H1 (cell line): ENCODE data around the gene LCLAT1. TPM values are rescaled to one million over a fixed set of nuclear protein-coding genes. Genes with fewer than 3 reads are reported as not detected.

Experiments used
- CTCF ChIA-PET: fragments of 300-600 bp; sonication (Branson Sonifier 250); formaldehyde crosslinking; loops from one replicate; lab custom pipeline; 2021; ENCODE audit not compliant: partially characterized antibody; lab: Charles Lee
- POLR2A ChIA-PET: fragments of 300-600 bp; sonication (Branson Sonifier 250); formaldehyde crosslinking; loops from one replicate; lab custom pipeline; 2021; ENCODE audit warnings: inconsistent platforms; ENCODE audit not compliant: partially characterized antibody; lab: Charles Lee
- DNase-seq, 2 experiments: peaks; one replicate each; pipeline versions ENCODE4 v3.0.0 to v3.0.0-alpha.2; 2010 to 2022; ENCODE audit warnings: low spot score in 2 of 2, low read depth in 1 of 2, mixed read lengths in 1 of 2
- FAIRE-seq: peaks from 2 replicates; lab custom pipeline; 2011; peaks lifted over from hg19 to GRCh38; lab: Jason Lieb, UNC
- H2AFZ ChIP-seq: 2 replicates; pipeline ENCODE4 v1.8.1; 2012; ENCODE audit warnings: low read length, inconsistent platforms
- H2AK5ac ChIP-seq: 2 replicates; pipeline ENCODE4 v1.6.1; 2013; ENCODE audit warnings: low read depth, low read length
- H2BK120ac ChIP-seq: replicated peaks from 2 replicates; pipeline ENCODE3; 2013; ENCODE audit warnings: low read depth, low read length, inconsistent platforms
- H2BK12ac ChIP-seq: 2 replicates; pipeline ENCODE4 v1.6.1; 2013; ENCODE audit warnings: low read depth, low read length
- H2BK15ac ChIP-seq: 2 replicates; pipeline ENCODE4 v1.6.1; 2013; ENCODE audit warnings: low read length
- H2BK20ac ChIP-seq: 2 replicates; pipeline ENCODE4 v1.6.1; 2013; ENCODE audit warnings: low read length
- H2BK5ac ChIP-seq: 2 replicates; pipeline ENCODE4 v1.6.1; 2013; ENCODE audit warnings: low read depth, low read length
- H3K14ac ChIP-seq: 2 replicates; pipeline ENCODE4 v1.6.1; 2013; ENCODE audit warnings: inconsistent platforms; ENCODE audit not compliant: insufficient read length
- H3K18ac ChIP-seq: 2 replicates; pipeline ENCODE4 v1.6.1; 2013; ENCODE audit warnings: low read length; ENCODE audit errors: extremely low read depth
- H3K23ac ChIP-seq: 2 replicates; pipeline ENCODE4 v1.6.1; 2013; ENCODE audit warnings: inconsistent platforms; ENCODE audit not compliant: insufficient read length
- H3K23me2 ChIP-seq: 2 replicates; pipeline ENCODE4 v1.6.1; 2013; ENCODE audit warnings: low read depth, low read length
- H3K27ac ChIP-seq: 2 replicates; pipeline ENCODE4 v1.6.1; 2011; ENCODE audit warnings: low read depth, low read length, inconsistent platforms
- H3K27me3 ChIP-seq, 4 experiments: replicated peaks in 1 of 4; 1 replicate in 1 of 4; 2 replicates in 3 of 4; pipeline versions ENCODE4 v1.6.1 to v1.8.1; 2011 to 2013; ENCODE audit warnings: low read length in 3 of 4, mild to moderate bottlenecking in 3 of 4, inconsistent platforms in 2 of 4, mixed read lengths in 2 of 4, moderate library complexity in 1 of 4; ENCODE audit not compliant: control insufficient read depth in 3 of 4, insufficient read depth in 3 of 4; ENCODE audit errors: extremely low read depth in 1 of 4
- H3K36me3 ChIP-seq, 4 experiments: 2 replicates each; pipeline versions ENCODE4 v1.6.1 to v1.8.1; 2011 to 2013; ENCODE audit warnings: mild to moderate bottlenecking in 4 of 4, low read length in 3 of 4, moderate library complexity in 2 of 4, control low read depth in 1 of 4, inconsistent platforms in 1 of 4; ENCODE audit not compliant: insufficient read depth in 4 of 4, control insufficient read depth in 2 of 4
- H3K4ac ChIP-seq: replicated peaks from 2 replicates; pipeline ENCODE3; 2013; ENCODE audit warnings: low read length, low read depth, mixed read lengths, inconsistent platforms; ENCODE audit not compliant: insufficient read length
- H3K4me1 ChIP-seq, 4 experiments: replicated peaks in 1 of 4; 1 replicate in 1 of 4; 2 replicates in 3 of 4; pipeline versions ENCODE4 v1.6.1 to v1.8.1; 2011 to 2013; ENCODE audit warnings: low read length in 3 of 4, inconsistent platforms in 2 of 4, mixed read lengths in 1 of 4; ENCODE audit not compliant: insufficient read depth in 4 of 4, control insufficient read depth in 3 of 4
- H3K4me2 ChIP-seq, 2 experiments: 2 replicates each; pipeline versions ENCODE4 v1.6.1 to v1.8.1; 2011 to 2013; ENCODE audit warnings: low read depth in 2 of 2, low read length in 2 of 2, control low read depth in 1 of 2, inconsistent platforms in 1 of 2, mild to moderate bottlenecking in 1 of 2; ENCODE audit not compliant: insufficient read depth in 1 of 2
- H3K4me3 ChIP-seq, 4 experiments: fragments of 200-600, 300-600 bp in 1 of 4; sonication (generic), shearing (Covaris generic), sonication (Bioruptor Twin) in 1 of 4; 2 replicates each; pipeline versions ENCODE4 v1.5.1 to v1.8.1; 2011 to 2016; ENCODE audit warnings: low read length in 4 of 4, low read depth in 3 of 4, control low read depth in 2 of 4, inconsistent platforms in 2 of 4, mild to moderate bottlenecking in 2 of 4, mixed read lengths in 1 of 4, moderate library complexity in 1 of 4; ENCODE audit not compliant: insufficient read depth in 2 of 4; ENCODE audit errors: extremely low read depth in 1 of 4
- H3K56ac ChIP-seq: replicated peaks from 2 replicates; pipeline ENCODE3; 2013; ENCODE audit warnings: low read depth, mild to moderate bottlenecking, mixed read lengths, low read length, inconsistent platforms; ENCODE audit not compliant: insufficient read length
- H3K79me1 ChIP-seq: 2 replicates; pipeline ENCODE4 v1.6.1; 2013; ENCODE audit warnings: low read depth, low read length, control low read depth
- H3K79me2 ChIP-seq, 2 experiments: 2 replicates each; pipeline versions ENCODE4 v1.6.1 to v1.8.1; 2012 to 2013; ENCODE audit warnings: low read length in 2 of 2, mild to moderate bottlenecking in 2 of 2, inconsistent platforms in 1 of 2; ENCODE audit not compliant: insufficient read depth in 2 of 2, control insufficient read depth in 1 of 2
- H3K9ac ChIP-seq, 4 experiments: replicated peaks in 1 of 4; 1 replicate in 1 of 4; 2 replicates in 3 of 4; pipeline versions ENCODE4 v1.6.1 to v1.8.1; 2011 to 2013; ENCODE audit warnings: low read depth in 3 of 4, low read length in 3 of 4, control low read depth in 2 of 4, mild to moderate bottlenecking in 2 of 4, moderate library complexity in 2 of 4, inconsistent platforms in 1 of 4; ENCODE audit errors: extremely low read depth in 1 of 4
- H3K9me3 ChIP-seq, 2 experiments: 2 replicates each; pipeline versions ENCODE4 v1.6.1 to v1.8.1; 2012 to 2013; ENCODE audit warnings: mild to moderate bottlenecking in 2 of 2, moderate library complexity in 2 of 2, control low read depth in 1 of 2, inconsistent platforms in 1 of 2, low read depth in 1 of 2, low read length in 1 of 2, mixed read lengths in 1 of 2; ENCODE audit not compliant: insufficient read depth in 2 of 2
- H4K20me1 ChIP-seq, 2 experiments: replicated peaks in 1 of 2; 2 replicates each; pipeline versions ENCODE3 to v1.8.1; 2011 to 2013; ENCODE audit warnings: inconsistent platforms in 2 of 2, low read length in 2 of 2, mild to moderate bottlenecking in 1 of 2; ENCODE audit not compliant: insufficient read depth in 2 of 2, control insufficient read depth in 1 of 2
- H4K5ac ChIP-seq: 2 replicates; pipeline ENCODE4 v1.6.1; 2013; ENCODE audit warnings: low read length, low read depth, mixed read lengths, inconsistent platforms; ENCODE audit not compliant: insufficient read length
- H4K8ac ChIP-seq: 2 replicates; pipeline ENCODE4 v1.8.0; 2013; ENCODE audit warnings: mild to moderate bottlenecking, moderate library complexity, low read length, inconsistent platforms; ENCODE audit not compliant: insufficient read depth; ENCODE audit errors: extremely low read depth
- H4K91ac ChIP-seq: replicated peaks from 2 replicates; pipeline ENCODE3; 2013; ENCODE audit warnings: low read length, mixed read lengths, inconsistent platforms; ENCODE audit not compliant: insufficient read length
- ASH2L ChIP-seq: fragments of 200-600, 300-600 bp; sonication (generic); IDR thresholded peaks from one replicate; pipeline ENCODE4 v1.7.1; 2017; ENCODE audit warnings: low read length
- BRCA1 ChIP-seq: IDR thresholded peaks from 2 replicates; pipeline ENCODE4 v1.6.1; 2012; ENCODE audit warnings: low read depth, low read length, improper control_type of control experiment
- CTBP2 ChIP-seq: IDR thresholded peaks from 2 replicates; pipeline ENCODE4 v1.7.0; 2011; ENCODE audit warnings: borderline replicate concordance, mild to moderate bottlenecking, moderate library complexity, mixed read lengths, low read length; ENCODE audit not compliant: insufficient read depth, insufficient read length
- CTCF ChIP-seq, 3 experiments: IDR thresholded peaks; 1 replicate in 2 of 3; 2 replicates in 1 of 3; pipeline versions ENCODE4 v1.5.1 to v1.6.1; 2011; ENCODE audit warnings: low read length in 3 of 3, mild to moderate bottlenecking in 3 of 3, inconsistent platforms in 2 of 3, low read depth in 1 of 3, moderate library complexity in 1 of 3; ENCODE audit not compliant: insufficient read depth in 1 of 3; ENCODE audit errors: control extremely low read depth in 1 of 3
- FOSL1 ChIP-seq: IDR thresholded peaks from 2 replicates; pipeline ENCODE4 v1.6.1; 2011; ENCODE audit warnings: mild to moderate bottlenecking, low read depth, low read length, moderate library complexity; ENCODE audit not compliant: insufficient read depth
- RAD21 ChIP-seq, 2 experiments: IDR thresholded peaks in 1 of 2; conservative IDR thresholded peaks in 1 of 2; 2 replicates each; pipeline ENCODE4 v1.6.1; 2011; ENCODE audit warnings: low read depth in 2 of 2, low read length in 2 of 2, improper control_type of control experiment in 1 of 2, inconsistent platforms in 1 of 2, mild to moderate bottlenecking in 1 of 2, moderate library complexity in 1 of 2
- RNF2 ChIP-seq: fragments of 200-900, 300-1000 bp; sonication (generic); IDR thresholded peaks from 2 replicates; pipeline ENCODE4 v1.7.1; 2016; ENCODE audit warnings: borderline replicate concordance, low read depth, mild to moderate bottlenecking, antibody characterized with exemption, low read length; ENCODE audit not compliant: poor library complexity, severe bottlenecking; ENCODE audit errors: missing control alignments
- SAP30 ChIP-seq: fragments of 300-600 bp; sonication (generic); IDR thresholded peaks from 2 replicates; pipeline ENCODE4 v1.7.1; 2012; ENCODE audit warnings: low read length, moderate library complexity, mild to moderate bottlenecking, inconsistent platforms; ENCODE audit not compliant: insufficient read depth, insufficient replicate concordance
- SIN3A ChIP-seq, 2 experiments: IDR thresholded peaks in 1 of 2; conservative IDR thresholded peaks in 1 of 2; 2 replicates each; pipeline ENCODE4 v1.6.1; 2011 to 2012; ENCODE audit warnings: low read length in 2 of 2, improper control_type of control experiment in 1 of 2, low read depth in 1 of 2, mild to moderate bottlenecking in 1 of 2
- SIX5 ChIP-seq: IDR thresholded peaks from 2 replicates; pipeline ENCODE4 v1.6.1; 2011; ENCODE audit warnings: mild to moderate bottlenecking, low read depth, low read length
- WGBS, 2 experiments: shearing (Covaris generic) in 1 of 2; methylation state at CpG; one replicate each; pipeline versions ENCODE4 v1.1.6 to v1.1.7; 2013 to 2015; ENCODE audit warnings: low lambda C conversion rate in 2 of 2, mixed read lengths in 2 of 2, inconsistent platforms in 1 of 2, low coverage in 1 of 2, missing lambda C conversion rate in 1 of 2; ENCODE audit not compliant: insufficient replicate concordance in 2 of 2, insufficient coverage in 1 of 2, insufficient read length in 1 of 2; ENCODE audit errors: extremely low coverage in 1 of 2, missing lambda C conversion rate in 1 of 2; 5-methylcytosine and 5-hydroxymethylcytosine counted together
- polyA plus RNA-seq, 7 experiments: library from polyadenylated mRNA; depleted of rRNA in 3 of 7; stranded (reverse) in 5 of 7; unstranded in 2 of 7; fragments of >200 nt in 5 of 7; fragments of 200-250 nt in 2 of 7; gene quantifications; 1 replicate in 5 of 7; 2 replicates in 1 of 7; 4 replicates in 1 of 7; pipeline versions ENCODE4 v1.2.1 to v1.2.3, GENCODE V29; 2011 to 2013; ENCODE audit warnings: missing spikeins in 2 of 7, mixed read lengths in 2 of 7
- total RNA-seq: library from RNA; stranded (reverse); fragmentation: NEBNext Ultra II Directional; extraction: Animal tissue kit (Norgen Biotek cat#: 25700); gene quantifications from 2 replicates; pipeline ENCODE4 v1.2.1, GENCODE V29; 2021

LCLAT1 gene
- total and polyA plus RNA-seq, 2 of the 8 experiments (the other 6 are each of a cell fraction or from before 2014, with no cell fraction given): 7.6 to 22.0 TPM

- FAIRE-seq: no peak
- Histone ChIP-seq H4K5ac (no peak overlapping the region), H3K27me3 (no peaks in the 10 kb centered on the region), H4K91ac (no peak overlapping the region), H3K9me3 (no peaks in the 10 kb centered on the region), H3K14ac (no peak overlapping the region), H3K4ac (no peak overlapping the region), H4K8ac (no peak overlapping the region), H2BK5ac (no peak overlapping the region), H4K20me1 (no peaks in the 10 kb centered on the region), H3K23ac (no peak overlapping the region), H2BK120ac (no peak overlapping the region), H3K79me1 (no peaks in the 10 kb centered on the region), H3K27ac (no peak overlapping the region), H2BK20ac (no peak overlapping the region), H2BK12ac (no peak overlapping the region), H3K23me2 (no peaks in the 10 kb centered on the region), H3K56ac (no peak overlapping the region), H3K18ac (no peak overlapping the region), H2AK5ac (no peak overlapping the region), H3K79me2 (no peaks in the 10 kb centered on the region), H3K4me2 (no peak overlapping the region), H3K9ac (no peak overlapping the region), H3K4me1 (peaks cover 5 to 15% (median 9%) of the 10 kb centered on the region in 4 experiments; a peak in 5 of 7 replicates), H3K4me3 (no peak overlapping the region), H2AFZ (no peak overlapping the region), H3K36me3 (no peaks in the 10 kb centered on the region), H2BK15ac (no peak overlapping the region)
- no peak for DNase-seq
- 76% methylated on average over 4 of the region's 4 CpGs; no CpG with 5 or more reads in 1 of the 2 experiments for whole genome bisulfite sequencing, 2 experiments
- ChIA-PET POLR2A (no interaction called here), CTCF (interaction anchor here (0.9 to 1.8 kb wide), 4 partner anchors 9 to 285 kb away, joined by 3 to 6 read pairs (median 4); no protein-coding TSS in a partner anchor)
- no peak for TF ChIP-seq ASH2L
- TF ChIP-seq SAP30: no peak
- no peak for TF ChIP-seq SIN3A (conservative IDR thresholded peaks at IDR 0.05 in 1 of 2, IDR thresholded peaks at IDR 0.05 in 1 of 2; ENCODE audit: low read depth in 1 of 2, low read length in 2 of 2)
- no peak for TF ChIP-seq CTBP2
- TF ChIP-seq RNF2: no peak
- no peak for TF ChIP-seq FOSL1
- no peak for TF ChIP-seq CTCF (IDR thresholded peaks at IDR 0.05; ENCODE audit: control extremely low read depth in 1 of 3, insufficient read depth in 1 of 3, low read depth in 1 of 3, low read length in 3 of 3)
- no peak for TF ChIP-seq RAD21 (IDR thresholded peaks at IDR 0.05 in 1 of 2, conservative IDR thresholded peaks at IDR 0.05 in 1 of 2; ENCODE audit: low read depth in 2 of 2, low read length in 2 of 2)
- no peak for TF ChIP-seq BRCA1
- TF ChIP-seq SIX5: no peak
Measured at GRCh38 chr2:30425326-30425725, 21.7 kb upstream of the LCLAT1 start.
